BJ (cell line): ENCODE measurements around the gene ARPC5. TPM values are rescaled to one million over a fixed set of nuclear protein-coding genes. Genes with fewer than 3 reads are reported as not detected.

ENCODE experiments used
- CTCF ChIA-PET: fragments of 350-600 bp; formaldehyde crosslinking; extraction: SDS; loops from one replicate; lab custom pipeline; 2021; ENCODE audit warnings: antibody characterized with exemption, inconsistent platforms; lab: Yijun Ruan, JAX
- POLR2A ChIA-PET: fragments of 300-600 bp; sonication (Branson Sonifier 250); formaldehyde crosslinking; extraction: SDS; loops from one replicate; lab custom pipeline; 2021; ENCODE audit warnings: antibody characterized with exemption; lab: Charles Lee
- DNase-seq: peaks from one replicate; pipeline ENCODE4 v3.0.0-alpha.2; 2011; ENCODE audit warnings: low read depth
- H3K27me3 ChIP-seq: 2 replicates; pipeline ENCODE4 v1.6.0; 2011; ENCODE audit warnings: low read length; ENCODE audit not compliant: control insufficient read depth, insufficient read depth
- H3K36me3 ChIP-seq: 2 replicates; pipeline ENCODE4 v1.5.1; 2011; ENCODE audit warnings: low read length; ENCODE audit not compliant: control insufficient read depth, insufficient read depth
- H3K4me3 ChIP-seq: 2 replicates; pipeline ENCODE4 v1.5.1; 2011; ENCODE audit warnings: low read depth, mild to moderate bottlenecking, control low read depth, low read length
- polyA plus RNA-seq: library from polyadenylated mRNA; depleted of rRNA; stranded (reverse); fragments of >200 nt; gene quantifications from 2 replicates; pipeline ENCODE4 v1.2.3, GENCODE V29; 2011
- TF ChIP-seq, protein P1 (sequence below): IDR thresholded peaks from 2 replicates; pipeline ENCODE4 v1.5.1; 2011; ENCODE audit warnings: low read depth, mild to moderate bottlenecking, control low read depth, inconsistent platforms, low read length, moderate library complexity; ENCODE audit not compliant: insufficient read depth

Gene ARPC5
- polyA plus RNA-seq, 1 experiment: 176 TPM

DNA sequence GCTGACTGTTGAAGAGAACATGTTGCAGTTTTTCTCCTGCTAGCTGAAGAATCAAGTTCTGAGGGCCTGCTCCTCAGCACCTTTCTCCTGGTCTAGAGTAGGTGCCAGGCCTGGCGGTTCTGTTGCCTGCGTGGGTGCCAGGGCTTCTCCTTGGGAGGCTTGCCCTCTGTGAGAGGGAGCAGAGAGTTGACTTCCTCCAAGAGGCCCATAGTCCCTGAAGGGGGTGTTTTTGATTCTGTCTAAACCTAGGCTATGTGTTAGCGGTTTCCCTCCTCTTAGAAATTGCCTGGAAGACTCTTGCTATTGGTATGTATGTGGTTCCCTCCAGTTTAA, 17.8 kb upstream of the ARPC5 start:
- TF ChIP-seq, protein P1, sequence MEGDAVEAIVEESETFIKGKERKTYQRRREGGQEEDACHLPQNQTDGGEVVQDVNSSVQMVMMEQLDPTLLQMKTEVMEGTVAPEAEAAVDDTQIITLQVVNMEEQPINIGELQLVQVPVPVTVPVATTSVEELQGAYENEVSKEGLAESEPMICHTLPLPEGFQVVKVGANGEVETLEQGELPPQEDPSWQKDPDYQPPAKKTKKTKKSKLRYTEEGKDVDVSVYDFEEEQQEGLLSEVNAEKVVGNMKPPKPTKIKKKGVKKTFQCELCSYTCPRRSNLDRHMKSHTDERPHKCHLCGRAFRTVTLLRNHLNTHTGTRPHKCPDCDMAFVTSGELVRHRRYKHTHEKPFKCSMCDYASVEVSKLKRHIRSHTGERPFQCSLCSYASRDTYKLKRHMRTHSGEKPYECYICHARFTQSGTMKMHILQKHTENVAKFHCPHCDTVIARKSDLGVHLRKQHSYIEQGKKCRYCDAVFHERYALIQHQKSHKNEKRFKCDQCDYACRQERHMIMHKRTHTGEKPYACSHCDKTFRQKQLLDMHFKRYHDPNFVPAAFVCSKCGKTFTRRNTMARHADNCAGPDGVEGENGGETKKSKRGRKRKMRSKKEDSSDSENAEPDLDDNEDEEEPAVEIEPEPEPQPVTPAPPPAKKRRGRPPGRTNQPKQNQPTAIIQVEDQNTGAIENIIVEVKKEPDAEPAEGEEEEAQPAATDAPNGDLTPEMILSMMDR: no peak
- ChIA-PET CTCF (interaction anchor here (2.6 to 6.8 kb wide), 3 partner anchors 22 to 262 kb away, joined by 6 to 106 read pairs (median 29); no protein-coding TSS in a partner anchor), POLR2A (no interaction called here)
- no peaks in the 10 kb centered on the region for H3K36me3 ChIP-seq
- H3K27me3 ChIP-seq: no peaks in the 10 kb centered on the region
- no peak for DNase-seq
- no peak overlapping the region for H3K4me3 ChIP-seq

DNA sequence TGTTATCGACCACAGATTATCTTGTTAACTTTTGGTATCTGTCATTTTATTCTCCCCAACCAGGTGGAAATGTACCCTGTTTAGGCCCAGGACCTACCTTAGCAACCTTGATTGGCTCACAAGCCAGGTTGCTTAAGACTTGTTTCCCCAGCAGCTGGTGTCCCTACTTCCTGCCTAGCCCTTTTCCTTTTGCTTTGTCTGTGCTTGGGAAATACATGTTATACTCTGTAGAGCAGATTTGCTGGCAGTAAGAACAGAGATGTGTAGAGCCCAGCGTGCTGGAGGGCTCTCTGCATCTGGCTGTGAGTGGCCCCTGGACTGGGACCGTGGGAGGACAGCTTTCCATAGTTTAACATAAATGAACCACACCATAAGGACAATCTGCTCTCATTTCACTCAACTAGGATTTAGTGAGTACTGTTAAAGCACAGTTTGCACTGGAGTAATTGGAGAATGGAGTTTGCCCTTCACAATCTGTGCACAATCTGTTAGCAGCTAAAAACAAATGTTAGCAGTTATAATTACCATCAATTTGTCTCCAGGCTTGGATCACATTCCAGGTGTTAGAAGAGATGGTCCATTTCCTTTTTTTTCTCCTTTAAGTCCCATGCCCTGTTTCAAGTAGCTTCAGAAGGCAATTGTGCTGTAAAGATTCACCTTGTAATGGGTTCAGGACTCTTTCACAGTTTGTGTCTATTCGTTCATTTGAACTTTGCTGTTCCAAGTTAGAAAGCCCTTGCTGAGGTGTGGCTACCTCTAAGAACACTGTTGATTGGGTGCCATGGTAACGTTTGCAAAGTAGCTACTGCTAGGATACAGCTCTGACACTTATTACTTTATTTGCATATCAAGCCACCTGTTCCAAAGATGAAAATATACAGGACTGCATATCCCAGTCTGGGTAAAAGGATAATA, 17.2 kb upstream of the ARPC5 start, which contains the start of gene APOBEC4:
TSS of gene APOBEC4 (minus strand) at position 770 of the 915 bp plus-strand sequence. CDS start 4,535 bp downstream, outside the sequence.
- Histone ChIP-seq H3K27me3 (no peaks in the 10 kb centered on the region), H3K36me3 (no peaks in the 10 kb centered on the region), H3K4me3 (no peak within 1 kb of the TSS)
- POLR2A ChIA-PET: no interaction called here
- DNase-seq: no peak
- TF ChIP-seq, protein P1: no peak
- CTCF ChIA-PET: interaction anchor here (1.5 to 6.8 kb wide), 2 partner anchors 33 to 263 kb away, joined by 7 to 106 read pairs; no protein-coding TSS in a partner anchor

DNA sequence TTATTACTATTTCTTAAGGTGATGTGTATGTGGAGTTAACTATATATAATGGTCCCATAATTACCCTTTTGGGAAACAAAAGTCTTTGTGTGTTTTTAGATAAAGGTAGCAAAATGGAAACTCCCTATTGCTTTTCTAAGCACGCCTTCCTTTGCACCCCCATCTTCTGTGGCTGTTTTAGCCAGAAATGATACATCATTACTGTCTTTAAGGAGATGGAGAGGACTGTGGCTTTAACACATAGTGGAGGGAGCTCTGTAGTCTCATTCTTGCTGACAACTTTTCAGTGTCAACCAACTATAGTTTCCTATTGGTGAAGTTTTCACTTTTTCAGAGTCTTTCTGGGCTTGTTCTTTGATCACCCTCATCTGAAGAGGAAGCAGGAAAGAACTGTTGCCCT, 16.5 kb upstream of the ARPC5 start:
- no peak overlapping the region for H3K4me3 ChIP-seq
- TF ChIP-seq, protein P1: no peak
- no peaks in the 10 kb centered on the region for H3K36me3 ChIP-seq
- POLR2A ChIA-PET: no interaction called here
- CTCF ChIA-PET: interaction anchor here (1.5 to 6.8 kb wide), 2 partner anchors 33 to 263 kb away, joined by 7 to 106 read pairs; no protein-coding TSS in a partner anchor
- DNase-seq: no peak
- no peaks in the 10 kb centered on the region for H3K27me3 ChIP-seq

DNA sequence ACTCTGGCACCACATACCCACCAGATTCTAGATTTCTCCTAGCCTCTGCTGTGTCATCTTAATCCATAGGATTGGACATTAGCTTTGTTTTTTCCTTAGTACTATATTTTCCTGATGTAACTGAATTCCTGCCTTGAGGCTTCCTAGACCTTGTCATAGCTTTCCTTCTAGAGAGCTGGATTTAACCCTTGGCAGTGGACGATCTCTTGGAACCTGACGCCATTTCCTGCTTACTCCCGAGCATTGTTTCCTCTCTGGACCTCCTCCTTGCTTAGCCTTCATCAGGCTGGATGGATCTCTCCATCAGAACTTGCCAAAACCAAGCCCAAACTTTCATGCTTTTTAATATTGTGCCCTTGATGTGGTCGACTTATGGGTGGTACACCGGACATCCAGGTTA, 16.0 kb upstream of the ARPC5 start:
- ChIA-PET POLR2A (no interaction called here), CTCF (interaction anchor here (1.5 to 6.8 kb wide), 2 partner anchors 34 to 264 kb away, joined by 7 to 106 read pairs; no protein-coding TSS in a partner anchor)
- no peak for DNase-seq
- TF ChIP-seq, protein P1: no peak
- Histone ChIP-seq H3K27me3 (no peaks in the 10 kb centered on the region), H3K36me3 (no peaks in the 10 kb centered on the region), H3K4me3 (no peak overlapping the region)

DNA sequence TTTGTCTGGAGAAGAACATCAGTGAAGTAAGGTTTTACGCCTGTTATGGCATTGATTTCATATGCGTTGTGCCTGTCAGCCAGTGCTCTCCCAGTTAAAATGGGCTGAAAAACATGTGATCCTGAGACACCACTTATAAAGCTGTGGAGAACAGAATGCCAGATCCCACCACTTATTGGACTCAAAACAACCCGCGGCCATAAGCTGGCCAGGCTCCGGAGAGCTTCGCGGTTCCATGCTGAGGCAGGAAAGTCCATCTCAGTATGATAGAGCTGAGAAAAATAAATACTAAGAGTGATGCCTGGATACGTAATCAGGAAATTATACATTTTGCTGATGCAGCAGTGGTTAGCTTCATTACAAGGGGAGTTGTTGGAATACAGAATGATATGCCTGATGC, 12.5 kb upstream of the ARPC5 start:
- ChIA-PET CTCF (interaction anchor here (0.8 to 2.3 kb wide), 2 partner anchors 46 to 268 kb away, joined by 5 to 8 read pairs; no protein-coding TSS in a partner anchor), POLR2A (no interaction called here)
- H3K27me3 ChIP-seq: no peaks in the 10 kb centered on the region
- TF ChIP-seq, protein P1: no peak
- DNase-seq: no peak
- no peaks in the 10 kb centered on the region for H3K36me3 ChIP-seq
- no peak overlapping the region for H3K4me3 ChIP-seq
